Panc1 (cell line): ENCODE data around the gene C19orf12. TPM values are rescaled to one million over a fixed set of nuclear protein-coding genes. Genes with fewer than 3 reads are reported as not detected.

Experiments used
- ATAC-seq: fragments of 200-7000 bp; cut with Tn5 transposase; 2 replicates; pipeline ENCODE4 v1.9.1; 2020; ENCODE audit warnings: mild to moderate bottlenecking, moderate library complexity
- BruUV-seq: library from RNA; stranded (reverse); fragments of 400-500 nt; replicated peaks from 2 replicates; lab custom pipeline; 2021; lab: Mats Ljungman, UMichigan
- CTCF ChIA-PET: fragments of 300-600 bp; sonication (Branson Sonifier 250); formaldehyde crosslinking; loops from one replicate; lab custom pipeline; 2022; ENCODE audit warnings: antibody characterized with exemption; lab: Charles Lee
- POLR2A ChIA-PET: fragments of 300-600 bp; sonication (Branson Sonifier 250); formaldehyde crosslinking; loops from one replicate; lab custom pipeline; 2022; ENCODE audit warnings: antibody characterized with exemption; lab: Charles Lee
- DNase-seq: peaks from one replicate; pipeline ENCODE4 v3.0.0-alpha.2; 2010; ENCODE audit warnings: low read depth, low spot score
- H3K27ac ChIP-seq: 2 replicates; pipeline ENCODE4 v1.5.1; 2011; ENCODE audit warnings: mild to moderate bottlenecking, low read length, inconsistent platforms
- H3K27me3 ChIP-seq: fragments of 200-500 bp; sonication (Bioruptor generic); 2 replicates; pipeline ENCODE4 v1.6.0; 2014; ENCODE audit warnings: low read length, inconsistent platforms; ENCODE audit not compliant: control insufficient read depth, insufficient read depth
- H3K36me3 ChIP-seq: fragments of 200-500 bp; sonication (Bioruptor generic); 2 replicates; pipeline ENCODE4 v1.5.1; 2014; ENCODE audit warnings: inconsistent platforms, mild to moderate bottlenecking, low read length, moderate library complexity; ENCODE audit not compliant: control insufficient read depth, insufficient read depth
- H3K4me1 ChIP-seq: 2 replicates; pipeline ENCODE4 v1.5.1; 2011; ENCODE audit warnings: inconsistent platforms, mild to moderate bottlenecking, low read length, moderate library complexity; ENCODE audit not compliant: control insufficient read depth, insufficient read depth
- H3K4me3 ChIP-seq, 2 experiments: 2 replicates each; pipeline ENCODE4 v1.5.1; 2011 to 2012; ENCODE audit warnings: low read depth in 2 of 2, low read length in 2 of 2, mild to moderate bottlenecking in 2 of 2, inconsistent platforms in 1 of 2, moderate library complexity in 1 of 2
- H3K9me3 ChIP-seq: fragments of 200-500 bp; sonication (Bioruptor generic); 2 replicates; pipeline ENCODE4 v1.5.1; 2014; ENCODE audit warnings: low read depth, mild to moderate bottlenecking, inconsistent platforms, low read length, moderate library complexity; ENCODE audit not compliant: control insufficient read depth, insufficient read depth
- POLR2AphosphoS5 ChIP-seq: IDR thresholded peaks from 2 replicates; pipeline ENCODE4 v1.6.1; 2012; ENCODE audit warnings: mild to moderate bottlenecking, low read depth, low read length, moderate library complexity
- SIN3A ChIP-seq: IDR thresholded peaks from 2 replicates; pipeline ENCODE4 v1.6.1; 2012; ENCODE audit warnings: low read depth, mild to moderate bottlenecking, low read length, moderate library complexity, borderline replicate concordance; ENCODE audit not compliant: insufficient read depth
- TCF7L2 ChIP-seq: IDR thresholded peaks from 2 replicates; pipeline ENCODE4 v1.6.1; 2011; ENCODE audit warnings: mild to moderate bottlenecking, low read depth, low read length, inconsistent platforms
- in situ Hi-C: cut with HindIII; loops from 2 replicates; pipeline ENCODE4 v1.10.0; 2016; ENCODE audit warnings: low sequenced_read_pairs, low pct_unique_long_range_greater_than_20kb
- intact Hi-C: fragments of 100-400 bp; cut with micrococcal nuclease; formaldehyde crosslinking; loops from one replicate; pipeline ENCODE4 v1.10.0; 2022; ENCODE audit not compliant: unreplicated experiment
- total RNA-seq: library from RNA; stranded (reverse); gene quantifications from one replicate; pipeline ENCODE4 v1.2.1, GENCODE V29; 2021; ENCODE audit not compliant: unreplicated experiment
- TF ChIP-seq, protein P1 (sequence below): fragments of 450-650 bp; IDR thresholded peaks from 2 replicates; pipeline ENCODE4 v1.5.1; 2017; ENCODE audit warnings: mild to moderate bottlenecking
- TF ChIP-seq, protein P2 (sequence below), 2 experiments: IDR thresholded peaks; 2 replicates each; pipeline ENCODE4 v1.6.1; 2011 to 2012; ENCODE audit warnings: low read depth in 2 of 2, control low read depth in 1 of 2, low read length in 1 of 2, mild to moderate bottlenecking in 1 of 2, moderate library complexity in 1 of 2; ENCODE audit not compliant: insufficient read depth in 1 of 2

C19orf12 gene
- total RNA-seq, 1 experiment from 2014 or later = 43.4 TPM

DNA sequence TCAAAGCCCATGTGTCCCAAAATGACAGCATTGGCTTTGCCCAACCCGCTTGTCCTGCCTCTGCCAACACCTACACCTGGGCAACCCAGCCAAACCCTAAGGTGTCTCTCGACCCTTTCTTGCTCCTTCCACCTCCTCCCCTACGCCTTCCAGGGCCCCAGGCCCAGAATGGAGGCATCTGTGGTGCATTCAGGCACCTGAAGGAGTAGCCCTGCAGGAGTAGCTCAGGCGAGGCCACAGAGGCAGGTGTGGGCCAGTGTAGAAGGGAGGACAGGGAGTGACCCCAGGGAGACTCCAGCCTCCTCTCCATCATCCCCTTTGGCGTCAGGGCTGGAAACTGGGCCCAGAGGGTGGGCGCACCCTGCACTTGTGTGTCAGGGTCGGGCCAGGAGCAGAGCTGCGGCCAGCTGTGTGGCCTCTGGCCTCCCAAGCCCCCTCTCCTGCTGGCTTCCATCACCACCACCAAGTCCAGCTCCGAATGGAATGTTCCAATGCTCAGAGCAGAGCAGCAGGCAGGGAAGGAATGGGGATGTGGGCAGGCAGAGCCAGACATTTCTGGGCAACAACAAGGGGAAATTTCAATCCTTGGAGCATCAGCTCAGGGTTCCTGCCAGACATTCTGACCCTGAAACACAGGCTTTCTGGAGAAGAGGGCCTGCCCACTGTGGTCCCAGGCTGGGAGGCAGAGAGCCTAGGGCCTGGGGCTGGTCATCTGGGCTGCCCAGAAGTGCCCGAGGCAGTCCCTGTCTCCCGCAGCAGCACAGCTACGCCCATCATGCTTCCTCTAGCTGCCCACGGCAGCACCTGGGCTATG, 33.4 kb downstream of the C19orf12 start:
- Histone ChIP-seq H3K4me3 (no peak overlapping the region), H3K27me3 (no peaks in the 10 kb centered on the region), H3K27ac (no peak overlapping the region), H3K4me1 (peaks cover 5% of the 10 kb centered on the region; the same call in 1 of the 2 replicates), H3K36me3 (no peaks in the 10 kb centered on the region), H3K9me3 (no peaks in the 10 kb centered on the region)
- DNase-seq (no peak), ATAC-seq (no peak)
- POLR2A ChIA-PET = no interaction called here
- BruUV-seq = no TSS peak
- CTCF ChIA-PET = interaction anchor here (0.6 kb wide), 1 partner anchor 179 kb away, joined by 4 read pairs; no protein-coding TSS in a partner anchor
- no peak for TF ChIP-seq TCF7L2
- TF ChIP-seq, protein P1, sequence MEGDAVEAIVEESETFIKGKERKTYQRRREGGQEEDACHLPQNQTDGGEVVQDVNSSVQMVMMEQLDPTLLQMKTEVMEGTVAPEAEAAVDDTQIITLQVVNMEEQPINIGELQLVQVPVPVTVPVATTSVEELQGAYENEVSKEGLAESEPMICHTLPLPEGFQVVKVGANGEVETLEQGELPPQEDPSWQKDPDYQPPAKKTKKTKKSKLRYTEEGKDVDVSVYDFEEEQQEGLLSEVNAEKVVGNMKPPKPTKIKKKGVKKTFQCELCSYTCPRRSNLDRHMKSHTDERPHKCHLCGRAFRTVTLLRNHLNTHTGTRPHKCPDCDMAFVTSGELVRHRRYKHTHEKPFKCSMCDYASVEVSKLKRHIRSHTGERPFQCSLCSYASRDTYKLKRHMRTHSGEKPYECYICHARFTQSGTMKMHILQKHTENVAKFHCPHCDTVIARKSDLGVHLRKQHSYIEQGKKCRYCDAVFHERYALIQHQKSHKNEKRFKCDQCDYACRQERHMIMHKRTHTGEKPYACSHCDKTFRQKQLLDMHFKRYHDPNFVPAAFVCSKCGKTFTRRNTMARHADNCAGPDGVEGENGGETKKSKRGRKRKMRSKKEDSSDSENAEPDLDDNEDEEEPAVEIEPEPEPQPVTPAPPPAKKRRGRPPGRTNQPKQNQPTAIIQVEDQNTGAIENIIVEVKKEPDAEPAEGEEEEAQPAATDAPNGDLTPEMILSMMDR = no peak
- TF ChIP-seq, protein P2, sequence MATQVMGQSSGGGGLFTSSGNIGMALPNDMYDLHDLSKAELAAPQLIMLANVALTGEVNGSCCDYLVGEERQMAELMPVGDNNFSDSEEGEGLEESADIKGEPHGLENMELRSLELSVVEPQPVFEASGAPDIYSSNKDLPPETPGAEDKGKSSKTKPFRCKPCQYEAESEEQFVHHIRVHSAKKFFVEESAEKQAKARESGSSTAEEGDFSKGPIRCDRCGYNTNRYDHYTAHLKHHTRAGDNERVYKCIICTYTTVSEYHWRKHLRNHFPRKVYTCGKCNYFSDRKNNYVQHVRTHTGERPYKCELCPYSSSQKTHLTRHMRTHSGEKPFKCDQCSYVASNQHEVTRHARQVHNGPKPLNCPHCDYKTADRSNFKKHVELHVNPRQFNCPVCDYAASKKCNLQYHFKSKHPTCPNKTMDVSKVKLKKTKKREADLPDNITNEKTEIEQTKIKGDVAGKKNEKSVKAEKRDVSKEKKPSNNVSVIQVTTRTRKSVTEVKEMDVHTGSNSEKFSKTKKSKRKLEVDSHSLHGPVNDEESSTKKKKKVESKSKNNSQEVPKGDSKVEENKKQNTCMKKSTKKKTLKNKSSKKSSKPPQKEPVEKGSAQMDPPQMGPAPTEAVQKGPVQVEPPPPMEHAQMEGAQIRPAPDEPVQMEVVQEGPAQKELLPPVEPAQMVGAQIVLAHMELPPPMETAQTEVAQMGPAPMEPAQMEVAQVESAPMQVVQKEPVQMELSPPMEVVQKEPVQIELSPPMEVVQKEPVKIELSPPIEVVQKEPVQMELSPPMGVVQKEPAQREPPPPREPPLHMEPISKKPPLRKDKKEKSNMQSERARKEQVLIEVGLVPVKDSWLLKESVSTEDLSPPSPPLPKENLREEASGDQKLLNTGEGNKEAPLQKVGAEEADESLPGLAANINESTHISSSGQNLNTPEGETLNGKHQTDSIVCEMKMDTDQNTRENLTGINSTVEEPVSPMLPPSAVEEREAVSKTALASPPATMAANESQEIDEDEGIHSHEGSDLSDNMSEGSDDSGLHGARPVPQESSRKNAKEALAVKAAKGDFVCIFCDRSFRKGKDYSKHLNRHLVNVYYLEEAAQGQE (IDR thresholded peaks at IDR 0.05; ENCODE audit: insufficient read depth in 1 of 2, low read depth in 2 of 2, low read length in 1 of 2) = no peak
- TF ChIP-seq SIN3A = no peak
- TF ChIP-seq POLR2AphosphoS5 = no peak
- in situ Hi-C loops = no loop called here
- intact Hi-C loops = no loop called here

DNA sequence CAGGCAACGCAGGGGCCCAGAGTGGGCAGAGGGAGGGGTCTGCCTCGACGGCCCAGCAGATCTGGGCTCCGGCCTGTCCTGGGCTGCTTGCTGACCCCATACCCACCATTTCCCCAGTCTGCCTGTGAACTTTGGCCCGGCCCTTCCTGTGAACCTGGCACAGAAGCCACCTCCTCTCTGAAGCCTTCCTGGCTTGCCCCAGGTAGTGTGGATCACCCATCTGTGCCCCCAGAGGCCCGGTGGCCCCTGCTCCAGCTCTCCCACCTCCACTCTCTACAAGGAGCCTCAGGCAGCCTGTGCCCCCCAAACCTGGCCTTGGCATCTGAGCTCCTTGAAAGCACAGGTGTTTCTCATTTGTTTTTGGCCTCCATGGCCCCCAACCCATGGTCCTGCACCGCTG, 34.1 kb downstream of the C19orf12 start:
- no peak for ATAC-seq
- ChIA-PET CTCF (no interaction called here), POLR2A (no interaction called here)
- intact Hi-C loops (no loop called here), in situ Hi-C loops (no loop called here)
- Histone ChIP-seq H3K36me3 (no peaks in the 10 kb centered on the region), H3K4me3 (no peak overlapping the region), H3K4me1 (peaks cover 5% of the 10 kb centered on the region; the same call in 1 of the 2 replicates), H3K9me3 (no peaks in the 10 kb centered on the region), H3K27me3 (no peaks in the 10 kb centered on the region), H3K27ac (no peak overlapping the region)
- BruUV-seq = no TSS peak
- TF ChIP-seq POLR2AphosphoS5 = no peak
- TF ChIP-seq SIN3A = no peak
- TF ChIP-seq TCF7L2 = no peak
- TF ChIP-seq, protein P2 (IDR thresholded peaks at IDR 0.05; ENCODE audit: insufficient read depth in 1 of 2, low read depth in 2 of 2, low read length in 1 of 2) = no peak
- TF ChIP-seq, protein P1 = no peak
- DNase-seq = no peak
